Measurements from ENCODE around the gene TMEM101. TPM values are rescaled to one million over a fixed set of nuclear protein-coding genes. Genes with fewer than 3 reads are reported as not detected.

Gene TMEM101
- total and polyA plus RNA-seq, 2 of the 13 experiments (the other 11 are each of a cell fraction or from before 2014, with no cell fraction given) = 72.0 to 100 TPM

- TF ChIP-seq HMGXB3 (CRISPR knock-in tag; IDR thresholded peaks at IDR 0.05; ENCODE audit: borderline replicate concordance) = no peak
- peak; percentile 66 for TF ChIP-seq SOX5 (CRISPR knock-in tag; IDR thresholded peaks at IDR 0.05; ENCODE audit: borderline replicate concordance)
- peak; percentile 91; the same call in 1 of the 2 replicates for TF ChIP-seq ZNF572 (CRISPR knock-in tag; IDR thresholded peaks at IDR 0.05)
- TF ChIP-seq SATB2 (CRISPR knock-in tag; IDR thresholded peaks at IDR 0.05) = no peak
- peak; percentile 98 for TF ChIP-seq NAIF1 (CRISPR knock-in tag; IDR thresholded peaks at IDR 0.05; ENCODE audit: borderline replicate concordance)
- TF ChIP-seq ZNF556 (CRISPR knock-in tag; IDR thresholded peaks at IDR 0.05; ENCODE audit: borderline replicate concordance) = peak; percentile 75; the same call in 1 of the 2 replicates
- TF ChIP-seq TEAD3 (CRISPR knock-in tag; optimal IDR thresholded peaks at IDR 0.05; ENCODE audit: borderline replicate concordance) = no peak
- TF ChIP-seq ZBTB20 (CRISPR knock-in tag; IDR thresholded peaks at IDR 0.05; ENCODE audit: borderline replicate concordance, low read depth) = peak; percentile 90
- TF ChIP-seq HOXD1 (CRISPR knock-in tag; IDR thresholded peaks at IDR 0.05) = peak; percentile 95
- TF ChIP-seq SMAD9 (CRISPR knock-in tag; IDR thresholded peaks at IDR 0.05) = no peak
- TF ChIP-seq NCOA2 (CRISPR knock-in tag; IDR thresholded peaks at IDR 0.05) = peak; percentile 84
- TF ChIP-seq KDM5B (CRISPR knock-in tag; IDR thresholded peaks at IDR 0.05; ENCODE audit: borderline replicate concordance) = peak; percentile 95
- peak; percentile 99 for TF ChIP-seq MYPOP (CRISPR knock-in tag; IDR thresholded peaks at IDR 0.05)
- peak; percentile 91; the same call in 1 of the 2 replicates for TF ChIP-seq FOXC1 (CRISPR knock-in tag; IDR thresholded peaks at IDR 0.05; ENCODE audit: borderline replicate concordance)
- TF ChIP-seq ZNF543 (CRISPR knock-in tag; IDR thresholded peaks at IDR 0.05) = peak; percentile 96
- peak; percentile 41; the same call in 1 of the 2 replicates for TF ChIP-seq ZNF782 (CRISPR knock-in tag; IDR thresholded peaks at IDR 0.05; ENCODE audit: borderline replicate concordance)
- TF ChIP-seq ZNF20 (CRISPR knock-in tag; IDR thresholded peaks at IDR 0.05) = no peak
- TF ChIP-seq HNF1A (IDR thresholded peaks at IDR 0.05; ENCODE audit: low read depth) = no peak
- peak; percentile 91 for TF ChIP-seq HNF1A (CRISPR knock-in tag; IDR thresholded peaks at IDR 0.05; ENCODE audit: borderline replicate concordance)
- TF ChIP-seq KAT7 (CRISPR knock-in tag; IDR thresholded peaks at IDR 0.05; ENCODE audit: borderline replicate concordance) = no peak
Observed at GRCh38 chr17:43983515-43984411, 31.0 kb downstream of the TMEM101 start (continued).

Measured in HepG2 (cell line).